Psoas muscle (tissue), 8 donors: ENCODE data around the gene LHPP. TPM values are rescaled to one million over a fixed set of nuclear protein-coding genes. Genes with fewer than 3 reads are reported as not detected.

Experiments used
- ATAC-seq, 4 donors: fragments of 200-7000 bp; cut with Tn5 transposase; one replicate each; pipeline ENCODE4 v1.9.1; 2020; ENCODE audit warnings: moderate library complexity in 3 of 4, mild to moderate bottlenecking in 2 of 4
- DNase-seq, 2 donors: peaks; one replicate each; pipeline ENCODE4 v3.0.0-alpha.2; 2020
- H3K27ac ChIP-seq: fragments of 200-600 bp; one replicate; pipeline ENCODE4 v1.8.0; 2022
- H3K27me3 ChIP-seq, 3 donors: fragments of 200-600 bp in 1 of 3; one replicate each; pipeline versions ENCODE4 v1.6.1 to v1.8.0; 2013 to 2022; ENCODE audit warnings: low read length in 2 of 3, mild to moderate bottlenecking in 2 of 3, moderate library complexity in 1 of 3; ENCODE audit not compliant: insufficient read depth in 3 of 3
- H3K36me3 ChIP-seq, 2 donors: fragments of 200-600 bp in 1 of 2; one replicate each; pipeline versions ENCODE4 v1.6.1 to v1.8.0; 2013 to 2022; ENCODE audit warnings: low read depth in 1 of 2, mild to moderate bottlenecking in 1 of 2, moderate library complexity in 1 of 2; ENCODE audit not compliant: insufficient read depth in 1 of 2
- H3K4me1 ChIP-seq: fragments of 200-600 bp; one replicate; pipeline ENCODE4 v1.8.0; 2022
- H3K4me3 ChIP-seq: fragments of 200-600 bp; one replicate; pipeline ENCODE4 v1.8.0; 2022; ENCODE audit warnings: mild to moderate bottlenecking
- H3K9me3 ChIP-seq: fragments of 200-600 bp; one replicate; pipeline ENCODE4 v1.8.0; 2022
- CTCF ChIP-seq: fragments of 200-600 bp; IDR thresholded peaks from one replicate; pipeline ENCODE4 v1.8.0; 2022; ENCODE audit warnings: antibody characterized with exemption
- WGBS, 3 donors: extraction: QIAGEN DNeasy Blood & Tissue Kit; methylation state at CpG; one replicate each; pipeline versions ENCODE4 v1.1.6 to v1.1.7; 2013; 5-methylcytosine and 5-hydroxymethylcytosine counted together
- intact Hi-C, 2 donors: fragments of 100-400 bp; cut with DNase I; formaldehyde crosslinking; loops; one replicate each; pipeline versions ENCODE4 v1.11.0 to v1.14.2; 2022
- polyA plus RNA-seq, 3 donors: library from polyadenylated mRNA; stranded (reverse); fragments of 200-250 nt; gene quantifications; one replicate each; pipeline ENCODE4 v1.2.3, GENCODE V29; 2013
- total RNA-seq, 4 donors: library from RNA; stranded (reverse); fragmentation: NEBNext Ultra II Directional in 2 of 4; extraction: Animal tissue kit (Norgen Biotek cat#: 25700) in 2 of 4; gene quantifications; one replicate each; pipeline versions ENCODE4 v1.2.1 to v1.2.4, GENCODE V29; 2021 to 2023
- donor health status: healthy with polysubstance abuse.
- donor health status: DM: no; HTN: no; CAD: no; lungs with moderate emphysema.
- donor health status: Bipolar disorder and iron deficiency.
- donor health status: healthy.
- donor health status: DM: yes; HTN: yes; CAD: no.
- donor health status: DM: no; HTN: no; CAD: no.
- donor health status: DM: no; HTN: no; CAD: no.
- donor health status: DM: yes; HTN: yes; CAD: no.

Gene LHPP
- total and polyA plus RNA-seq, 7 donors, result 4.7 to 12.8 (median 6.1) TPM

- peak in 1 of 2 donors; percentile 35 for DNase-seq
These were observed 33.5 kb downstream of the LHPP start for GRCh38 chr10:124495162-124495561.

GRCh38 chr10:124495725-124496124, 34.1 kb downstream of the LHPP start:
- Histone ChIP-seq H3K36me3 (no peaks in the 10 kb centered on the region), H3K9me3 (no peaks in the 10 kb centered on the region), H3K4me1 (no peaks in the 10 kb centered on the region), H3K27ac (no peak overlapping the region), H3K27me3 (no peaks in the 10 kb centered on the region), H3K4me3 (no peak overlapping the region)
- no peak for ATAC-seq
- intact Hi-C loops, result no loop called here
- DNase-seq, result no peak
- TF ChIP-seq CTCF, result no peak
- WGBS, 3 donors, result 93 to 97% (median 97%) methylated on average over 11 of the region's 11 CpGs

More at GRCh38 chr10:124495162-124495561, 33.5 kb downstream of the LHPP start:
- Histone ChIP-seq H3K9me3 (no peaks in the 10 kb centered on the region), H3K4me1 (no peaks in the 10 kb centered on the region), H3K4me3 (no peak overlapping the region), H3K27ac (no peak overlapping the region), H3K36me3 (no peaks in the 10 kb centered on the region), H3K27me3 (no peaks in the 10 kb centered on the region)
- ATAC-seq, result no peak
- 95 to 98% (median 96%) methylated on average over 7 of the region's 7 CpGs for WGBS, 3 donors
- intact Hi-C loops, result no loop called here
- TF ChIP-seq CTCF, result no peak

GRCh38 chr10:124496150-124496549, 34.5 kb downstream of the LHPP start:
- no peaks in the 10 kb centered on the region for H3K9me3 ChIP-seq
- no peaks in the 10 kb centered on the region for H3K36me3 ChIP-seq
- H3K27me3 ChIP-seq, result no peaks in the 10 kb centered on the region
- no peak overlapping the region for H3K27ac ChIP-seq
- peak in 1 of 2 donors; percentile 35 for DNase-seq
- 59 to 75% (median 73%) methylated on average over 14 of the region's 14 CpGs for WGBS, 3 donors
- no peaks in the 10 kb centered on the region for H3K4me1 ChIP-seq
- H3K4me3 ChIP-seq, result no peak overlapping the region
- ATAC-seq, result peak in 3 of 4 donors; percentile 20 to 79 (median 69)
- no peak for TF ChIP-seq CTCF
- intact Hi-C loops, result no loop called here

GRCh38 chr10:124496620-124497019, 35.0 kb downstream of the LHPP start:
- DNase-seq, result peak in 1 of 2 donors; percentile 24
- peak in 1 of 4 donors; percentile 19 for ATAC-seq
- no peak overlapping the region for H3K4me3 ChIP-seq
- H3K27ac ChIP-seq, result no peak overlapping the region
- H3K36me3 ChIP-seq, result no peaks in the 10 kb centered on the region
- H3K4me1 ChIP-seq, result no peaks in the 10 kb centered on the region
- H3K9me3 ChIP-seq, result no peaks in the 10 kb centered on the region
- intact Hi-C loops, result no loop called here
- 92 to 94% (median 93%) methylated on average over 24 of the region's 24 CpGs for WGBS, 3 donors
- no peaks in the 10 kb centered on the region for H3K27me3 ChIP-seq
- TF ChIP-seq CTCF, result no peak

- Histone ChIP-seq H3K27me3 (no peaks in the 10 kb centered on the region), H3K9me3 (no peaks in the 10 kb centered on the region), H3K27ac (no peak overlapping the region), H3K36me3 (no peaks in the 10 kb centered on the region), H3K4me3 (no peak overlapping the region), H3K4me1 (no peaks in the 10 kb centered on the region)
- 71 to 75% (median 74%) methylated on average over 14 to 15 of the region's 15 CpGs for WGBS, 3 donors
- intact Hi-C loops, result no loop called here
- ATAC-seq (no peak), DNase-seq (peak in 1 of 2 donors; percentile 36)
- TF ChIP-seq CTCF, result no peak
These were observed 35.7 kb downstream of the LHPP start for GRCh38 chr10:124497196-124497881.
